ENCODE measurements around the gene HIVEP3.

Gene HIVEP3

DNA sequence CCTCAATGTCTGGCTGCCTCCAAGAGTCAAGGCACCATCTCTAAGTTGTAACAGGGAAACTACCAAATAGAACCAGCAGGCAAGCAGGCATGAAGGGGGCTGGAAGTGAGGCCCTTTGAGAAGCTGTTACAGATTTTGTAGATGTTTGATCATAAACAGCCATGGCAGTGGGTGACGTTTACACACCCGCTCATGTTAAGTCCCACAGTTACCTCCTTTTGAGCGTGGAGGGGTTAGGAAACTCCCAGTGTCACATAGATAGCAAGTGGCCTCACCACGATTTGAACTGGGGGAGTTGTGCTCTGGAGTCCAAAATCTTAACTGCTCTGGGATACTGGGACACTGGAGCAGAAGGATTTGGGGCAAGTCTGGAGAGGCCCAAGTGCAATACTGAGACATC is 192.4 kb downstream of the HIVEP3 start:
- no peak for DNase-seq

DNA sequence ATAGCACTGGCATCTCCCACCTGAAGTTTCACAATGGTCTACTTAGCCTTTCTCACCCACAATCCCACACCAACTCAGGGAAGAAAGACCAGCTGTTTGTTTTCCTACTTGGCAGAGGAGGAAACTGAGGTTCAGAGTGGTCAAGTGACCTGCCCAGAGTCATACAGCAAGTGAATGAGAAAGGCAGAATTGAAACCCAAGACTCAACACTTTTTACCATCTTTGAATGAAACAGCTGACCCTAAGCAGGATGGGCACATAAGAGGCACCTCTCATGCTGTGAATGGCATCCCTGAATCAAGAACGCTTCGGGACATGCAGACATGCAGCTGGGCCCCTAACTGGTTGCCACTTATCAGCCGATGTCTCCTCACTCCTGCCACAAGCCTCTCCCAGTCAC is 193.8 kb downstream of the HIVEP3 start:
- DNase-seq: no peak

DNA sequence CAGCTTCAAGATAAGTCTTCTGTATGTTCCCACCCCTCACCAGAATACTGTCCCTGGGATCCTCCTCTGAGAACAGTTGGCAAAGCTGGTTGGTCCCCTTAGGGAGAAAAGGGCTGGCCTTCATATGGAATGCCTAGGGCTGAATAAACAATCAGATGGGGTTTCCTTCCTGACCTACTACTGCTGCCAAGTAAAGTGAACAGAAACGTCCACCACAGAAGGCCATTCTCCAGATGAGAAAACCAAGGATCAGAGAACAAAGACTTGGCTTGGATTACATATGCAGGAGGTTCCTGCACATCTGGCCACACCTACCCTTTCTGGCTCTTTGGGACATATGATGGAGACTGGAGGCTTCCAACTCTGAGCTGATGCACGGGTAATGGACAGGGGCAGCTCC is 194.5 kb downstream of the HIVEP3 start:
- no peak for DNase-seq

DNA sequence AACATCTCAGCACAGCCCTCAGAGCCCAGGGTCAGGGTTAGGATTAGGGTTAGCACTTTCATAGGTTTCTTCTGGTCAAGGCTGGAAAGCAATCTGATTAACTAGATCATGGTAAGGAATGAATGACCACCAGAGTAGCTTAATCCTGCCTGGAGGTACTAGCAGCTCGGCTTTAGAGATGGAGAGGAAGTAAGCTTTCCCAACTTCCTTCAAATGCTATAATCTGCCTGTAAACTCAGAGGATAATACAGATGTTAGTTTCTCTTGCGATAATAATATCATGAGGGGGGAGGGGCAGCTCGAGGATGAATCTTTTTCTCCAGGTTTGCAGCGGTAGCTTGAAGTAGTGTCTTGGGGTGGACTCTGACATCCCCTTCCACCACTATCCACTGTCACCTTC is 194.9 kb downstream of the HIVEP3 start:
- DNase-seq: no peak

DNA sequence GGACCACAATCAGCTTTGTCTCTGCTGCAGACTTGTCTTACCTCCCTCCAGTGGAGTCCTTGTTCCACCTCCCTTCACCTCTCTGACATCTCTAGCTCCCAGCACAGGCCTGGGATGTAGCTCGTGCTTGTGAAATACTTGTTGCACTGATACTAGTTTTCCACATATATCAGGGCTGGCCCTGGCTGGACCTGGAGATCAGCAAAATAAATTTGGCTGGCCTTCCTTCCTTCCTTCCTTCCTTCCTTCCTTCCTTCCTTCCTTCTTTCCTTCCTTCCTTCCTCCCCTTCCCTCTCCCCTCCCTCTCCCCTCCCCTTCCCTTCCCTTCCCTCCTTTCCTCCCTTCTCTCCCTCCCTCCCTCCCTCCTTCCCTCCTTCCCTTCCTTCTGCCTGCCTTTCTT is 196.5 kb downstream of the HIVEP3 start:
- DNase-seq: no peak

DNA sequence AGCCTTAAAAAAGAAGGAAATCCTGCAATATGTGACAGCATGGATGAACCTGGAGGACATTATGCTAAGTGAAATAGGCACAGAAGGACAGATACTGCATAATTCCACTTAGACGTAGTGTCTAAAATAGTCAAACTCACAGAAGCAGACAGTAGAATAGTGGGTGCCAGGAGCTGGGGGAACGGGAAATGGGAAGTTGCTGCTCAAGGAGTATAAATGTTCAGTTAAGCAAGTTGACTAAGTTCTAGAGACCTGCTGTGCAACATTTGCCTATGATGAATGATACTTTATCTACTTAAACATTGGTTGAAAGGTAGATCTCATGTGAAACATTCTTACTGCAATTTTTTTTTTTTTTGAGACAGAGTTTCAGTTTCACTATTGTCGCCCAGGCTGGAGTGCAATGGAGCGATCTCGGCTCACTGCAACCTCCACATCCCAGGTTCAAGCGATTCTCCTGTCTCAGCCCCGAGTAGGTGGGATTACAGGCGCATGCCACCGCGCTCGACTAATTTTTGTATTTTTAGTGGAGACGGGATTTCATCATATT is 197.8 kb downstream of the HIVEP3 start:
- DNase-seq: no peak

DNA sequence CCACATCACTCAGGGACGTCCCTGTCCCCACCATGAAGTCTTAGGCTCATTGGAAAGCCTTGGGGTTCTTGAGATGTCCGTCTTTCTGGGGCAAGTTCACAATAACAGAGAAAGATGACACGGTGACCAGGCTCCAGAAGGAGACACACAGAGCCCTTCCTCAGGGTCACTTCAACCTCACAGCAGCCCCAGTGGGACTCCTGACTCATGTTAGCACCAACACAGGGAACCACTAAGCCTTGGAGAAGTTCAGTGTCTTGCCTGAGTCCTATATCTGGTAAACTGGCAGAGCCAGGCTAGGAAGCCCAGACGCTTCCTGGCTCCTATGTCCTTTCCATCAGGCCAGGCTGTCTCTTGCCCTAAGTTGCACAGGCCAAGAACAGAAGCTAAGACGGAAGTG is 199.1 kb downstream of the HIVEP3 start:
- no peak for DNase-seq

DNA sequence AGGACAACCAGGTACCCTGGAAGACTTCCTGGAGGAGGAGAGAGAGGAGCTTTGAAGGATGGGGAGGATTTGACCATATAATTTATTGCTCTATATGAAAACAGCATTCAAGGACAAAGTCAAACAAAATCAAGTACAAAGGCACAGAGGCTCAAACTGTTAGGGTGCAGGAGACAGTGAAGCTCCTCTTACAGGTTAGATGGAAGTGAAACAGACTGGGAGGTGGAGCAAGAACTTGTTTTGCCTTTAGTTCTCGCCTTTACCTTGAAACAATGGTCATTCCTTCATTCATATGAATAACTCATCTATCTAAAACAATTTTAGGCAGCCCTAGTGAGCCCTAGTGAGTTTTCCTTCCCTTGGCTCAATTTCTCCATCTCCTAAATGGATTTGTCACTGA is 199.6 kb downstream of the HIVEP3 start:
- DNase-seq: no peak

DNA sequence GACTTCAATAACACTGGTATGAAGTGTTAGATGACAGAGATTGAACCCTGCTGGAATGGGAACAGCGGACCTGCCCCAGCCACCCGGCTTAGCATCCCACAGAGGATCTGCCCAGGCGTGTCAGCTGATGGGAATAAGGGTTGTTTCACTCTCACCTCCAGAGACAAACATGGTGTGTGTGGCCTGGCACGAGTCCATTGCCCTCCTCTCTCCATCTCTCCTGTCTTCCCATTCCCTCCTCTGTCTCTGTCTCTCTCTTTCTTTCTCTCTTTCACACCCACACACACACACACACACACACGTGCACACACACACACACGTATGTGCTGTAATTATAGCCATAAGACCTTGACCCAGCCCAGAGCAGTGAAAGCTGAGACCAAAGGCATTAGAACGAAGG is 200.2 kb downstream of the HIVEP3 start:
- no peak for DNase-seq

DNA sequence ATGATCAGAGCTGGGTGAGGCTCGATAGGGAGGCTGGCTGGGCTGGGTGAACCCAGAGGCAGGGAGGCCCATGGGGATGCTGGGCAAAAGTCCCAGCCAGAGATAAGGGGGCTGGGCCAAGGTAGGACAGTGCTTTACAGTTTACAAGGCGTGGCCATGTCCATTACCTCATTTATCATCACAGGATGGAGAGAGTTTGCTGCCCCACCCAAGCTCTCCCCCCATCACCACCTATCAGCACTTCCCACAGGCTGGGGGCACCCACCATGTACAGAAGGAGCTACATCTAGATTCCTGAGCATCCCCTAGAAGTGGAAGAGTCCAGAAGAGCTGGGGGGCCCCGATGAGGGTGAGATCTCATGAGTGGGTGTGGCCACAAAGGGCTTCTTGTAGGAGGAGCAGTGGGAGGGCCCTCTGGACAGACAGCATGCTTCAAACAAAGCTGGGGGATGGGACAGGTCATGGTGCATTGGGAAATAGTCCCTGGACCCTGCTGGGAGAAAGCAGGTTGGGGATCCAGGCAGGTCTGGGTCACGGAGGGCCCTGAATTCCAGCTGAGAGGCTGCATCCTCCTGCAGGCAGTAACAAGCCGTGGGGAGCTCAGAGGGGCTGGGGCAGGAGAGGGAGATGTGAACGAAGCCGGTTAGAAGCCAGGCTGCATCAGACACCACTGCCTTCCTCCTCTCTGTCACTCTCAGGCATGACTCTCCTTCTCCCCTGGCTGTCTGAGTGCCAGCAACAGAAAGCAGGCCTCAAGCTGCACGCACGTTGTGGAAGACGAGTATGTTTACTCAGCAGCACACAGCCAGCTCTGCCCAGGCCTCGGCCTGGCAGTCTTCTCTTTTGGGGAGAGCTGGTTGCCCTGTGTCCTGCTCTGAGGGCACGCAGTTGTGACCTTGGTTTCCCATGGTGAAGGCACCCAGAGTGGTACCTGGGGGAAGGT is 202.3 kb downstream of the HIVEP3 start:
- DNase-seq: no peak

DNA sequence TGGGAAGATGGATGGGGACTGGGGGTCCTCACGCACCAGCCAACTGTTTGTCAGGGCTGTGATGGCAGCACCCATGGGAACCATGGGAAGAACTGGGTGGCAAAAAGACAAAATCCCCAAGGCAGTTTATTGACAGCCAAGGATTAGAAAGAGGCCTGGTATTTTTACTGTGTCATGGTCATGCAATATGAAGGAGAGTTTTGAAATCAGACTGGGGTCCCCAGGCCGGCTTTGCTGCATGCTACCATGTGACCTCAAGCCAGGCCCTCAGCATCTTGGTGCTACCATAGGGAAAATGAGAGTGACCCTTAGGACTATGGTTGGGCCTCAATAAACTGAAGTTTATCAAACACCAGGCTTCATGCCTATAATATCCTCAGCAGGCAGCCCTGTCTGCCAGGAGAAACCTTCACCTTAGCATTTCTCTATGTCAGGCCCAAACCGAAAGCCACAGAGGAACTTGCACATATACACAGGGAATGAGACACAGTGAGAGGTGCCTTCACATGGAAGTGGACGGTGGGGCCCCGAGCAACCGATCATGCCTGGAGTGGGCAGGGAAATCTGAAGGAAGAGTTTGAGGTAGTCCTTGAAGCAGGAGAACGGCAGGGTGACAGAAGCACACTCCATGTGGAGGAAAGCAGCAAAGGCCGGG is 203.2 kb downstream of the HIVEP3 start:
- no peak for DNase-seq

DNA sequence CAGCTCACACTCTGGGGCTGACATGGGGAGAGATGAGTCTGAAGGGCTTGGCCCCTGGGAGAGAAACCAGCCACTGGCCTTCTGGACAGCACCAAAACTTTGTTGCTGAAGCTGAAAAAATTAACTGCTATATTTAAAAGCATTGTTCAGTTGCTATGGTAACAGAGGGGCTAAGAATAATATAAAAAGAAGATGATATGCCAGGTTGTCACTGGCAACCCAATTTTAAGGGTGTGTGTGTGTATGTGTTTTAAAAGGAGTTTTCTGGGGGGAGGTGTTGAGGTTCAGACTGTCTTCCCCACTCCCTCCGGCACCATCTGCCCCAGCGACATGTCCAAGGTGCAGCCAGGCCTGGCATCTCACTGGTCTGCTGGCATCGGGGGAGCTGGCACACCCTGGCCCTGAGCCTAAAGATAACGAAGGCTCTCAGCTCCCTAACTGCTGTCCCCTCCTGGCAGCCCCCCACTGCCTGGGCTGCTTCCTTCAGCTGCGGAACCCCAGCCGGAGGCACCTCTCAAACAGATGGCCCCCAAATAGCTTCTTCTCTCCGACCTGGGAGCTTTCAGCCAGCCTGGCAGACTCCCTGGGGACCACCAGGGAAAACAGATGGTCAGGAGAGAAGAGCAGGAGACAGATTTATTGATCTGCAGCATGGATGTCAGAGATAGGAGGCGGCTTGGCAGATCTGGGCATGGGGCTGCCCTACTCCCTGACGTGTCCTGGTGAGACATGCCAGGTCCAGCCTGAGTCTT is 203.9 kb downstream of the HIVEP3 start:
- no peak for DNase-seq

DNA sequence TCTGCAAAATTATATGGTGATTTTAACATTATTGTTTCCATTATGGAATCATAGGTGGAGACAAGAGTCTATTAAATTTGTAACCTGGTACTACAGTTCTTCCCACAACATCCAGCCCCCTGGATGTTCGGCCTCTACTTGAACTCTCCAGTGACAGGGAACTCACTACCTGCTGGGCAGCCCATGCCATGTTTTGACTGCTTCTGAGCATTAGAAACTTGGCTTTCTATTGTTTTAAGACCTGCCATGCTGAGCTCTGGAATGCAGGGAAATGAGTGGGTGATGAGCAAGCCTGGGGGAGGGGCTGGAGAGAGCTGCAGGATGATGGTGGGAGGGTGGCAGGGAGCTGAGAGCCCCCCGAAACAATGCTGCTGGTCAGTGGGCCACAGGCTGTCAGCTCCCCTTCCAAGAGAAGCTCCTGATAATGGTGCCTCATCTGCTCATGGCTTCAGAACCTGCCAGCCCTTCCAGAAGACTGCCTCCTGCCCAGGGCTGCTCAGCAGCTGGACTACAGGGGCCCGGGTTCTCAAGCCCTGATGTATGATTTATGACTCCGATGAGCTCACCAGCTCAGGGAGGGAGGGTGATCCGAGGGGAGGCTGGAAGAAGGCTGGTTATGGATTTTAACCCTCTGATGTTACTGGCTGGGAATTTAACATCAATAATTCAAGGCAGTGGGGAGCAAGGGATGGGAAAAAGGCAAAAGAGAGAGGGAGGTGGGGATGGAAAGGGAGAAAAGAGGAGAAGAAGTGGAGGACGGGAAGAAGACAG is 205.0 kb downstream of the HIVEP3 start:
- DNase-seq: peak; percentile 47

DNA sequence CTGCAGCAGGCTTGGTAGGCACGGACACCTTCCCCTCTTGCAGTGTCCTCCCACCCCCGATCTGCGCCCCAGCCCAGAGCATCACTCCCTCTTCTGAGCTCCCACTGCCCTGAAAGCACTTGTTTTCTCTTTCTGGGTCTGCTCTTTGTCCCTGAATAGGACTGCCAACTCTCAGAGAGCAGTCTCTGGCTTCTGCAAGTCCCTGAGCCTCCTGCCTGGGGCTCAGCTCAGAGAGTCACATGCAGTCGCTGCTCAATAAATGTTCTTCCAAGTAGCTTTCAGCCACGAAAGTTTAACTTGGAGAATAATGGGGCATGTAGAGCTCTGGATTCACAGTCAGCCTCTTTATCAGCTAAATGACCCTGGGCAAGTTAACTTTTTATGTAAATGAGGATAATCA is 205.6 kb downstream of the HIVEP3 start:
- DNase-seq: no peak

DNA sequence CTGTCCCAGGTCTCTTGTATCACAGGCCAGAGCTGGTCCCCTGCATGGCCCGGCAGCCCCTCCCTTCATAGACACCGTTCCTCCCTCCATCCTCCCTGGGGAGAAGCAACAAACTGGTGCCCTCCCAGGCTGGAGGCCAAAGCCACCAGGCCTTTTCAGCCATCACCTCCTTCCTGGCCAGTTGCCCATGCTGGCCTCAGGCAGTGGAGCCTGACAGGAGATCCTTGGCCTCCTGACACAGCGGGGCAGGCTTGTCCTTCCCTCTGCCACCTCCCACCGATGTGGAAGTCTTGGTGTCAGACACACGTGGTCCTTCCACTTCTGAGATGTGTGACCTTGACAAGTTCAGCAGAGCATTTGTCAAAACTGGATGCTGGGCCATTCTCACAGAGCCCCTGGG is 206.0 kb downstream of the HIVEP3 start:
- no peak for DNase-seq

DNA sequence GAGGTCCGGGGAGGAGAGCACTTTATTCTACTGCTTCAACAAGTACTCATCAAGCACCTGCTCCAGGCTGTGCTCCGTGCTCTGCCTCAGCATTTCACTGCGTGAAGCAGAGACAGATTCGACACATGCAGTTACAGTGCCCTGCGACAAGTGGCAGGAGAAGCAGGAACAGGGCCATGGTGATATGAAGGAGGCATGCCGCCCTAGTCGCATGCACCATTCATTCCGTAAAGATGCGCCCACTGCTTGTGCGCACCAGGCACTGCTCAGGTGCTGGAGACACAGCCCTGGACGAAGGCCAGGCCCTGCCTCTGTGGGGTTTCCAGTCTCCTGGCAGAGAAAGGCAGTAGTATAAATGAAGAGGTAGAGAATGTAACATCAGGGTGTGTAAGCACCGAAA is 206.6 kb downstream of the HIVEP3 start:
- no peak for DNase-seq

DNA sequence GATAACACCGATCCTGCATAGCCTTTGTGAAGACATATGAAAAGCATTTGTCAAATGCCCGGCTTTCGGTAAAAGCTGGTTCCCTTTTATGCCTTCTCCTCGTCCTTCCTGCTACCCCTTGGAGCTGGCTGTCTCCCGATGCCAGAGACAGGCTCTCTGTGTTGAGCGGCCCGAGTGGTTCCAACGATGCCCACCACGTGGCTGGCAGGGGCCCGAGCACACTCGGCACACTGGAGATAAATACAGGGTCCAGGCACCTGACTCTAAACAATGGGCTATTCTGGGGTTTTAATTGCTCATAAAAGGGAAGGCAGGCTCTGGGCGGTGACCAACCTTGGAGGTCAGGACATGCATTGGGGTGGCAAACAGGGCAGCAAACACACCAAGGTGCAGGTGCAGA is 207.1 kb downstream of the HIVEP3 start:
- no peak for DNase-seq

DNA sequence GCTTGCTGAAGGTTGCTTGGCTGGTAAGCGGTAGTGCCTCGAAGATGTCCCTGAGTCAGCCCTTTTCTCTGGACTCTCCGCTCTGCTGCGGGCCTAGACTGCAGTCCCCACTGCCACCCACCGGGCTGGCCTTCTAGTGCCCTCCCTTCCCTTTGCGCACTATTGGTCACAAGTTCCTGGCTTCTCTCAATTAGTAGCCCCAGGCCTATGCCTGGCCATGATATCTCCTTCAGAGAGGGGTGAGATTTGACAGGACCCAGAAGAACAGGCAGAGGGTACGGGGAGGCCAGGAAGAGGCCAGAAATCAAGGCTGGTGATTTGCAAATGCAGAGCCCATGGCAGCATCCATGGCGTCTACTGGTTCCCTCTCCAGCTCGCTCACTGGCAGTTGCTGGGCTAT is 207.7 kb downstream of the HIVEP3 start:
- DNase-seq: no peak

DNA sequence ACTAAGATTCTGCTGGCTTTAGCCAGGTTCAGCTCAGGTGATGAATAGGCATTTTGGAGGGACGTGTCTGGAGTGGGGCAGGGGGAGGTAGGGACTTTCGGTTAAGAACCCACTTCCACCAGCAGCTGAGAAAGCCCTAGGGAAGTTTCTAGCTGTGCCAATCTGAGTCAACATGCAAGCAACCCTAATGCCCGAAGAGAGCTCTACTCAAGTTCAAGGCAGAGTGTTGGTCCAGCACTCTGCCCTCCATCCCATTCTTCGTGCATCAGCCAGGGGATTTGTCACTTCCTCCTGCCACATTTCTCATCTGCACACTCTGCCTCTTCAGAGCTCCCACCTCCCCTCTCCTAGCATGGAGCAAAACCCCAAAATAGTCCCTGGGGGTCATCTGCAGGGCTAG is 208.8 kb downstream of the HIVEP3 start:
- no peak for DNase-seq

DNA sequence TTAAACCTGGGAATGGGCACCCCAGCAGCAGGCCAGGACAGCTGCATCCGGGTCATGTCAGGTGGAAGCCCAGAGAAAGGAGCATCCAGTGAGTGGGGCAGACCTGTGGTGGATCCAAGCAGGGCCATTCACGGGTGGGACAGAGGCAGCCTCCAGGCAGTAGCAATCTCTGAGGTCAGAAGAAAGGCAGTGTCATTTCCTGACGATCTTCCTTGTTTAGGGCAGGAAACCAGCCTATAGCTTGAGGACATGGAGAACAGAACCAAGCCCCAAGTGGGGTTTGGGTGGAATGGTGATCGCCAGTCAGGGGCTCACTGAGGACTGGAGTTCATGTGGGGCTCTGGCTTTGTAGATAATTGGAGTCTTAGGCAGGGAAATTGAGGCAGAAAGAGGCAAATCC is 209.4 kb downstream of the HIVEP3 start:
- no peak for DNase-seq

DNA sequence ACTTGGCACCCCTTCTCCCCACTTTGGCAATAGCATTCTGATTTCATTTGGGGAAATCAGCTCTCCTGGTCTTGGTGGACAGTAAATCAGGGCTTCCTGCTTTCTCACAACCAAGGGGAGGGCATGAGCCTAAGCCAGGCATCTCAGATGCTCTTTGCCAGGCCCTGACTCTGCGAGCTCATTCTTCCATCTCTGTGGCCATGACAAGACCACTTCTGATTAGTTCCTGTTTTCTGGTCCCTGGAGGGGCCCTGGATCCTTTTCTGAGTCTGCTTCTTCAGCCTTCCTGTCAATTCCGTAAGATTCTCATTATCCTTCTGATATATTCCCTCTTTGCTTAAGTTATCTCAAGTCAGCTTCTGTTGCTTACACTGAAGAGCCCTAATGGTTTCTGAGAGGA is 210.4 kb downstream of the HIVEP3 start:
- DNase-seq: no peak

DNA sequence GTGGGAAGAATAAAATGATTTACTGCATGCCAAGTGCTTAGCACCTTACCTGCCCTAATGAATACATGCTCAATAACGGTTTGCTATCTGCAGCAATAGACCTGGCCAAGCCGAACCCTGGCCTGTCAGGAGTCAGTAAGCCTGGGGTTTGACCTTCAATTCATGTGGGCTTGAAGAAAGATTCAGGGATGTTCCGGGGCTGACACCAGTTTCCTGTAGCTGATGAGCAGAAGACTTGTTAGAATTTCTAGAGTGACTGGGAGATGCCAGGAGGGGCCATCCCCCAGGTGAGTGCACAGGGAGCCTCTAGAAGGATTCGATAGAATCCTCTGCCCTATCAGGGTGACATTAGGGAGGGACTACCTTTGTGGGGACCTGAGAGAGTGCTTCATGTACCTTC is 210.9 kb downstream of the HIVEP3 start:
- DNase-seq: no peak

DNA sequence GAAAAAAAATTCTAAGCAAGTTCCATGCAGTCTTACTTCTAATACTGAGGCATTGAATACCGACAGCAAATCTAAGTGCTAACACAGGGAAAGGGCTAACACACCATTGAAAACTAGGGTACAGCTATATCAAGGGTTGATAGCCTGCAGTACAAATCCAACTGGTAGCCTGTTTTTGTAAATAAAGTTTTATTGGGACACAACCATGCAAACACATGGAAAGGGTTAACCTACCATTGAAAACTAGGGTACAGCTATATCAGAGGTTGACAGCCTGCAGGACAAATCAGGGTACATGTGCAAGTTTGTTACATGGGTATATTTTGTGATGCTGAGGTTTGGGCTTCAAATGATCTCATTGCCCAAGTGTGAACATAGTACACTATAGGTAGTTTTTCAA is 212.9 kb downstream of the HIVEP3 start:
- no peak for DNase-seq

Data from DMS53 (cell line).